Activated T-helper 9 cell treated with anti-CD3 and anti-CD28 coated beads, Interleukin-2, amount 50 U/mL, for 16 hours (primary cell): Measurements from ENCODE around the gene GALNT7.

Experiments
- DNase-seq: peaks from one replicate; pipeline ENCODE4 v3.0.0-alpha.2; 2020; ENCODE audit warnings: low read depth

GALNT7 gene

GRCh38 chr4:173265751-173266150 is 97.1 kb downstream of the GALNT7 start:
- no peak for DNase-seq

GRCh38 chr4:173267711-173268110 is 99.1 kb downstream of the GALNT7 start:
- DNase-seq = no peak

- DNase-seq = no peak
Observed at GRCh38 chr4:173269280-173269679, 100.7 kb downstream of the GALNT7 start.

GRCh38 chr4:173270312-173271027 is 101.9 kb downstream of the GALNT7 start:
- no peak for DNase-seq

GRCh38 chr4:173272314-173272713 is 103.7 kb downstream of the GALNT7 start:
- DNase-seq = no peak

GRCh38 chr4:173272996-173273395 is 104.4 kb downstream of the GALNT7 start:
- no peak for DNase-seq

GRCh38 chr4:173273941-173274340 is 105.3 kb downstream of the GALNT7 start:
- no peak for DNase-seq

- no peak for DNase-seq
Observed at GRCh38 chr4:173274744-173275143, 106.1 kb downstream of the GALNT7 start.

- no peak for DNase-seq
Observed at GRCh38 chr4:173275150-173275549, 106.5 kb downstream of the GALNT7 start.

GRCh38 chr4:173277340-173277739 is 108.7 kb downstream of the GALNT7 start:
- DNase-seq = no peak

- no peak for DNase-seq
Observed at GRCh38 chr4:173280998-173281397, 112.4 kb downstream of the GALNT7 start.

GRCh38 chr4:173281406-173282255 is 113.0 kb downstream of the GALNT7 start:
- DNase-seq = no peak

- DNase-seq = no peak
Observed at GRCh38 chr4:173282256-173282562, 113.6 kb downstream of the GALNT7 start.

- DNase-seq = no peak
Observed at GRCh38 chr4:173282626-173283025, 114.0 kb downstream of the GALNT7 start.

- DNase-seq = no peak
Observed at GRCh38 chr4:173284463-173284862, 115.9 kb downstream of the GALNT7 start.

- no peak for DNase-seq
Observed at GRCh38 chr4:173287486-173287885, 118.9 kb downstream of the GALNT7 start.

- DNase-seq = peak; percentile 39
Observed at GRCh38 chr4:173288296-173288695, 119.7 kb downstream of the GALNT7 start.

- no peak for DNase-seq
Observed at GRCh38 chr4:173288698-173289352, 120.2 kb downstream of the GALNT7 start.

- no peak for DNase-seq
Observed at GRCh38 chr4:173289353-173289727, 120.7 kb downstream of the GALNT7 start.

- no peak for DNase-seq
Observed at GRCh38 chr4:173291899-173292298, 123.3 kb downstream of the GALNT7 start.

GRCh38 chr4:173293663-173294062 is 125.1 kb downstream of the GALNT7 start:
- DNase-seq = no peak

GRCh38 chr4:173294444-173294843 is 125.8 kb downstream of the GALNT7 start:
- no peak for DNase-seq
